ENCODE data around the gene GMDS. TPM values are rescaled to one million over a fixed set of nuclear protein-coding genes. Genes with fewer than 3 reads are reported as not detected.

Gene GMDS
- total RNA-seq, 2 donors from 2014 or later: 18.2 to 20.5 TPM

GRCh38 chr6:2230659-2231277 lies 14.6 kb downstream of the GMDS start:
- no peak overlapping the region for H3K27ac Mint-ChIP-seq
- ATAC-seq (no peak), DNase-seq (no peak)
- no peaks in the 10 kb centered on the region for H3K27me3 Mint-ChIP-seq
- H3K4me1 Mint-ChIP-seq: peaks cover 25% of the 10 kb centered on the region
- H3K9me3 ChIP-seq (ENCODE audit: control insufficient read depth, low read length, poor library complexity, severe bottlenecking): no peaks in the 10 kb centered on the region
- H3K4me3 Mint-ChIP-seq: no peak overlapping the region
- H3K36me3 Mint-ChIP-seq (ENCODE audit: low read depth): no peaks in the 10 kb centered on the region

GRCh38 chr6:2229742-2230141 lies 15.7 kb downstream of the GMDS start:
- H3K9me3 ChIP-seq (ENCODE audit: control insufficient read depth, low read length, poor library complexity, severe bottlenecking): no peaks in the 10 kb centered on the region
- Mint-ChIP-seq H3K4me1 (peaks cover 25% of the 10 kb centered on the region), H3K36me3 (ENCODE audit: low read depth) (no peaks in the 10 kb centered on the region), H3K27ac (no peak overlapping the region), H3K27me3 (no peaks in the 10 kb centered on the region), H3K4me3 (no peak overlapping the region)
- DNase-seq: no peak
- no peak for ATAC-seq

GRCh38 chr6:2229039-2229438 lies 16.4 kb downstream of the GMDS start:
- no peak for ATAC-seq
- no peaks in the 10 kb centered on the region for H3K9me3 ChIP-seq (ENCODE audit: control insufficient read depth, low read length, poor library complexity, severe bottlenecking)
- no peak for DNase-seq
- Mint-ChIP-seq H3K4me1 (peaks cover 23% of the 10 kb centered on the region), H3K36me3 (ENCODE audit: low read depth) (no peaks in the 10 kb centered on the region), H3K4me3 (no peak overlapping the region), H3K27ac (no peak overlapping the region), H3K27me3 (no peaks in the 10 kb centered on the region)

GRCh38 chr6:2228392-2228791 lies 17.0 kb downstream of the GMDS start:
- no peaks in the 10 kb centered on the region for H3K27me3 Mint-ChIP-seq
- no peaks in the 10 kb centered on the region for H3K9me3 ChIP-seq (ENCODE audit: control insufficient read depth, low read length, poor library complexity, severe bottlenecking)
- no peak for DNase-seq
- H3K27ac Mint-ChIP-seq: no peak overlapping the region
- ATAC-seq: no peak
- H3K4me3 Mint-ChIP-seq: no peak overlapping the region
- H3K4me1 Mint-ChIP-seq: peaks cover 26% of the 10 kb centered on the region
- H3K36me3 Mint-ChIP-seq (ENCODE audit: low read depth): peaks cover 2% of the 10 kb centered on the region

- Mint-ChIP-seq H3K36me3 (ENCODE audit: low read depth) (peaks cover 2% of the 10 kb centered on the region), H3K4me3 (no peak overlapping the region), H3K27ac (no peak overlapping the region), H3K27me3 (no peaks in the 10 kb centered on the region), H3K4me1 (peaks cover 25% of the 10 kb centered on the region)
- DNase-seq: no peak
- H3K9me3 ChIP-seq (ENCODE audit: control insufficient read depth, low read length, poor library complexity, severe bottlenecking): no peaks in the 10 kb centered on the region
- no peak for ATAC-seq
Observed at GRCh38 chr6:2226775-2227174, 18.6 kb downstream of the GMDS start.

GRCh38 chr6:2225422-2226392 lies 19.7 kb downstream of the GMDS start:
- peaks cover 22% of the 10 kb centered on the region for H3K4me1 Mint-ChIP-seq
- peaks cover 2% of the 10 kb centered on the region for H3K36me3 Mint-ChIP-seq (ENCODE audit: low read depth)
- H3K27ac Mint-ChIP-seq: no peak overlapping the region
- H3K4me3 Mint-ChIP-seq: no peak overlapping the region
- H3K27me3 Mint-ChIP-seq: no peaks in the 10 kb centered on the region
- ATAC-seq: no peak
- no peaks in the 10 kb centered on the region for H3K9me3 ChIP-seq (ENCODE audit: control insufficient read depth, low read length, poor library complexity, severe bottlenecking)
- no peak for DNase-seq

GRCh38 chr6:2224847-2225382 lies 20.5 kb downstream of the GMDS start:
- H3K27me3 Mint-ChIP-seq: no peaks in the 10 kb centered on the region
- no peak for DNase-seq
- H3K4me3 Mint-ChIP-seq: no peak overlapping the region
- no peak for ATAC-seq
- H3K4me1 Mint-ChIP-seq: peaks cover 22% of the 10 kb centered on the region
- H3K27ac Mint-ChIP-seq: no peak overlapping the region
- peaks cover 2% of the 10 kb centered on the region for H3K36me3 Mint-ChIP-seq (ENCODE audit: low read depth)
- no peaks in the 10 kb centered on the region for H3K9me3 ChIP-seq (ENCODE audit: control insufficient read depth, low read length, poor library complexity, severe bottlenecking)

GRCh38 chr6:2222275-2222842 lies 23.0 kb downstream of the GMDS start:
- ATAC-seq: no peak
- peak overlapping the region; percentile 93 for H3K4me3 Mint-ChIP-seq
- peaks cover 22% of the 10 kb centered on the region for H3K4me1 Mint-ChIP-seq
- DNase-seq: no peak
- peaks cover 4% of the 10 kb centered on the region for H3K36me3 Mint-ChIP-seq (ENCODE audit: low read depth)
- no peaks in the 10 kb centered on the region for H3K9me3 ChIP-seq (ENCODE audit: control insufficient read depth, low read length, poor library complexity, severe bottlenecking)
- peak overlapping the region; percentile 91 for H3K27ac Mint-ChIP-seq
- no peaks in the 10 kb centered on the region for H3K27me3 Mint-ChIP-seq

GRCh38 chr6:2221726-2222274 lies 23.6 kb downstream of the GMDS start:
- H3K4me3 Mint-ChIP-seq: peak overlapping the region; percentile 93

GRCh38 chr6:2220154-2220553 lies 25.3 kb downstream of the GMDS start:
- DNase-seq: no peak
- no peak overlapping the region for H3K4me3 Mint-ChIP-seq

More at GRCh38 chr6:2221726-2222274, 23.6 kb downstream of the GMDS start:
- H3K27ac Mint-ChIP-seq: peak overlapping the region; percentile 91
- ATAC-seq: no peak
- H3K27me3 Mint-ChIP-seq: no peaks in the 10 kb centered on the region
- DNase-seq: no peak
- peaks cover 20% of the 10 kb centered on the region for H3K4me1 Mint-ChIP-seq
- peaks cover 4% of the 10 kb centered on the region for H3K36me3 Mint-ChIP-seq (ENCODE audit: low read depth)
- no peaks in the 10 kb centered on the region for H3K9me3 ChIP-seq (ENCODE audit: control insufficient read depth, low read length, poor library complexity, severe bottlenecking)

GRCh38 chr6:2218866-2219265 lies 26.5 kb downstream of the GMDS start:
- Mint-ChIP-seq H3K4me1 (peaks cover 20% of the 10 kb centered on the region), H3K27me3 (no peaks in the 10 kb centered on the region), H3K36me3 (ENCODE audit: low read depth) (peaks cover 6% of the 10 kb centered on the region), H3K4me3 (no peak overlapping the region), H3K27ac (no peak overlapping the region)
- no peaks in the 10 kb centered on the region for H3K9me3 ChIP-seq (ENCODE audit: control insufficient read depth, low read length, poor library complexity, severe bottlenecking)
- ATAC-seq (no peak), DNase-seq (no peak)

More at GRCh38 chr6:2220154-2220553, 25.3 kb downstream of the GMDS start:
- ATAC-seq: no peak
- Mint-ChIP-seq H3K4me1 (peaks cover 20% of the 10 kb centered on the region), H3K27ac (no peak overlapping the region), H3K27me3 (no peaks in the 10 kb centered on the region), H3K36me3 (ENCODE audit: low read depth) (peaks cover 4% of the 10 kb centered on the region)
- H3K9me3 ChIP-seq (ENCODE audit: control insufficient read depth, low read length, poor library complexity, severe bottlenecking): no peaks in the 10 kb centered on the region

- ATAC-seq (no peak), DNase-seq (no peak)
- no peaks in the 10 kb centered on the region for H3K27me3 Mint-ChIP-seq
- no peaks in the 10 kb centered on the region for H3K9me3 ChIP-seq (ENCODE audit: control insufficient read depth, low read length, poor library complexity, severe bottlenecking)
- peaks cover 8% of the 10 kb centered on the region for H3K36me3 Mint-ChIP-seq (ENCODE audit: low read depth)
- peaks cover 12% of the 10 kb centered on the region for H3K4me1 Mint-ChIP-seq
- no peak overlapping the region for H3K4me3 Mint-ChIP-seq
- no peak overlapping the region for H3K27ac Mint-ChIP-seq
Observed at GRCh38 chr6:2216794-2217383, 28.5 kb downstream of the GMDS start.
